Lower leg skin (tissue), 4 donors: ENCODE results near the gene KLK5. TPM values are rescaled to one million over a fixed set of nuclear protein-coding genes. Genes with fewer than 3 reads are reported as not detected.

Source experiments
- DNase-seq, 2 donors: peaks; one replicate each; pipeline ENCODE4 v3.0.0-alpha.2; 2019; ENCODE audit warnings: low spot score in 2 of 2
- H3K4me3 ChIP-seq: fragments of 200-600 bp; sonication (generic); 2 replicates; pipeline ENCODE4 v1.5.1; 2017; ENCODE audit warnings: mild to moderate bottlenecking, low read depth; ENCODE audit not compliant: poor library complexity, severe bottlenecking
- CTCF ChIP-seq, 3 donors: fragments of 450-650 bp; IDR thresholded peaks; one replicate each; pipeline ENCODE4 v1.5.1; 2016; ENCODE audit warnings: antibody characterized with exemption in 3 of 3, mild to moderate bottlenecking in 3 of 3, moderate library complexity in 2 of 3
- POLR2A ChIP-seq, 2 donors: fragments of 450-650 bp; IDR thresholded peaks; one replicate each; pipeline ENCODE4 v1.6.1; 2016 to 2017; ENCODE audit warnings: antibody characterized with exemption in 2 of 2, mild to moderate bottlenecking in 1 of 2, moderate library complexity in 1 of 2
- WGBS, 2 donors: methylation state at CpG; one replicate each; pipeline ENCODE4 v1.1.5; 2018; 5-methylcytosine and 5-hydroxymethylcytosine counted together
- intact Hi-C: fragments of 100-400 bp; cut with DNase I; formaldehyde crosslinking; loops from one replicate; pipeline ENCODE4 v1.15.0; 2023; ENCODE audit warnings: low total_unique reads
- total RNA-seq, 4 donors: library from RNA; depleted of rRNA; stranded (reverse); fragments of >200 nt; gene quantifications; one replicate each; pipeline ENCODE4 v1.1.0, GENCODE V29; 2016

Gene KLK5
- total RNA-seq, 4 donors from 2014 or later = 179 to 310 (median 271) TPM

DNA sequence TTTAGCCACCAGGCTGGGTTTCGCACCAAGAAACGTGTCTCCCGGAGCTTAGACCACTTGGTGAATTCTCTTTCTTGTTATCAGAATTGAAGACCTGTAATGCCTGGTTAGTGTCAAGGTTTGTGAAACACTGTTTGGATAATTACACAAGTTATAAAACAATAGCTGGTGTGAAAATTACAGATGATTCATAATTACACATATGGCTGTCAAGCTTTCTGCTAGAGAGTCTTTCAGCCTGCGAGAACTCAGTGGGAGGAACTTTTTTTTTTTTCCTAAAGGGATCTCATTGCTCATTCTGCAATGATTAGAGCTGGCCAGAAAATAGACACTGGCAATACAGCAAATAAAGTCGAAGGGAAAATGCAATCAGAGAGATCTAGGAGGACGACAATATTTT, 28.3 kb downstream of the KLK5 start:
- TF ChIP-seq POLR2A (IDR thresholded peaks at IDR 0.05) (no peak), CTCF (IDR thresholded peaks at IDR 0.05) (no peak)
- DNase-seq = no peak
- WGBS, 2 donors = 50 to 53% methylated on average over 6 of the region's 6 CpGs
- H3K4me3 ChIP-seq = no peak overlapping the region
- intact Hi-C loops = no loop called here

DNA sequence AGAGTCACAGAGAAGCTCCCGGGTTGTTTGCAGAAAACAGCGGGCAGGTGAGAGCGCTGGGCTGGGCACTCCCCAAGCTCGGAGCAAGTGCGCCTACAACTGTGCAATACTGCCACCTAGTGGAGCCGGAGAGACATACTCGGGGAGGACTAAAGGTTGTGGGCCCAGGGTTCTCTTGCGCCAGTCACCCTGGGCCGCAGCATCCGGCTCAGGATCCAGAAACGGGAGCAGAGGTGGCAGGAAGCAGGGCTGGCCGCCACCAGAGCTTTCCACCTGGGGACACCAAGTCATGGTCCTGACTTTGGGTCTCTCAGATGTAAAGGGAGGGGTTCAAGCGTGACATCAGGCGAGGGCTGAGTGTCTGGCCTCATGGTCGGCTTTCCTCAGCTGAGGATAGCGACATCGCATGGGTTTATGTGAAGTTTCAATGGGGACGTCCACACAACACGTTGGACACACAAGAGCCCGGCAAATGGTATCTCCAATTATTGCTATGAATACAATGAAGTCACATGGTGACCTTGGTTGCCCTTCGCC, 30.5 kb downstream of the KLK5 start:
- intact Hi-C loops = loop anchor here (2.0 kb wide), 1 partner anchor 180 kb away; no protein-coding TSS in a partner anchor
- DNase-seq = peak in 1 of 2 donors; percentile 38
- TF ChIP-seq POLR2A (IDR thresholded peaks at IDR 0.05) (no peak), CTCF (IDR thresholded peaks at IDR 0.05) (no peak)
- no peak overlapping the region for H3K4me3 ChIP-seq
- WGBS, 2 donors = 26 to 27% methylated on average over 21 of the region's 21 CpGs

GRCh38 chr19:50921426-50922316, 31.2 kb downstream of the KLK5 start:
- H3K4me3 ChIP-seq = no peak overlapping the region
- no peak for DNase-seq
- intact Hi-C loops = loop anchor here (2.0 kb wide), 1 partner anchor 181 kb away; no protein-coding TSS in a partner anchor
- 8 to 10% methylated on average over 12 of the region's 12 CpGs for WGBS, 2 donors
- no peak for TF ChIP-seq POLR2A (IDR thresholded peaks at IDR 0.05)
- TF ChIP-seq CTCF (IDR thresholded peaks at IDR 0.05) = no peak

GRCh38 chr19:50916069-50916468, 36.8 kb downstream of the KLK5 start:
- WGBS, 2 donors = 68 to 74% methylated on average over 2 of the region's 2 CpGs
- intact Hi-C loops = loop anchor here (10.0 kb wide), 1 partner anchor 121 kb away; the partner anchor contains the start of gene ACP4
- H3K4me3 ChIP-seq = no peak overlapping the region
- no peak for DNase-seq
- TF ChIP-seq CTCF (IDR thresholded peaks at IDR 0.05) = no peak
- TF ChIP-seq POLR2A (IDR thresholded peaks at IDR 0.05) = no peak

GRCh38 chr19:50912727-50913716, 39.8 kb downstream of the KLK5 start:
- 8 to 9% methylated on average over 29 of the region's 29 CpGs for WGBS, 2 donors
- no peak for TF ChIP-seq POLR2A (IDR thresholded peaks at IDR 0.05)
- no peak for TF ChIP-seq CTCF (IDR thresholded peaks at IDR 0.05)
- intact Hi-C loops = loop anchor here (10.0 kb wide), 1 partner anchor 118 kb away; the partner anchor contains the start of gene ACP4
- DNase-seq = no peak
- H3K4me3 ChIP-seq = no peak overlapping the region
